Liver (tissue), 9 donors: ENCODE results near the gene OST4. TPM values are rescaled to one million over a fixed set of nuclear protein-coding genes. Genes with fewer than 3 reads are reported as not detected.

ENCODE experiments used
- DNase-seq: peaks from one replicate; pipeline ENCODE4 v3.0.0-alpha.2; 2017; ENCODE audit warnings: low spot score
- H3K27ac ChIP-seq, 2 donors: one replicate each; pipeline ENCODE4 v1.7.0; 2013; ENCODE audit warnings: inconsistent platforms in 2 of 2, low read length in 2 of 2, control low read depth in 1 of 2, low read depth in 1 of 2, mild to moderate bottlenecking in 1 of 2
- H3K27me3 ChIP-seq, 4 donors: one replicate each; pipeline versions ENCODE4 v1.6.1 to v1.7.0; 2013; ENCODE audit warnings: low read length in 3 of 4, inconsistent platforms in 1 of 4, mild to moderate bottlenecking in 1 of 4, moderate library complexity in 1 of 4; ENCODE audit not compliant: control insufficient read depth in 4 of 4, insufficient read depth in 4 of 4
- H3K36me3 ChIP-seq, 4 donors: one replicate each; pipeline versions ENCODE4 v1.6.1 to v1.7.0; 2013; ENCODE audit warnings: low read length in 3 of 4, mild to moderate bottlenecking in 3 of 4, low read depth in 1 of 4, moderate library complexity in 1 of 4; ENCODE audit not compliant: control insufficient read depth in 4 of 4, insufficient read depth in 3 of 4
- H3K4me1 ChIP-seq, 4 donors: one replicate each; pipeline versions ENCODE4 v1.6.1 to v1.7.0; 2013; ENCODE audit warnings: low read length in 3 of 4, mild to moderate bottlenecking in 3 of 4, moderate library complexity in 1 of 4; ENCODE audit not compliant: control insufficient read depth in 4 of 4, insufficient read depth in 4 of 4
- H3K4me3 ChIP-seq, 3 donors: one replicate each; pipeline versions ENCODE4 v1.6.1 to v1.7.0; 2013; ENCODE audit warnings: low read length in 3 of 3, control low read depth in 1 of 3, low read depth in 1 of 3, mild to moderate bottlenecking in 1 of 3
- H3K9ac ChIP-seq, 2 donors: one replicate each; pipeline ENCODE4 v1.7.0; 2013; ENCODE audit warnings: low read length in 2 of 2, mild to moderate bottlenecking in 2 of 2, moderate library complexity in 2 of 2, control low read depth in 1 of 2, low read depth in 1 of 2
- H3K9me3 ChIP-seq, 4 donors: one replicate each; pipeline versions ENCODE4 v1.6.1 to v1.7.0; 2013; ENCODE audit warnings: low read length in 3 of 4; ENCODE audit not compliant: control insufficient read depth in 4 of 4
- ATF3 ChIP-seq: IDR thresholded peaks from 2 replicates; pipeline ENCODE4 v1.6.1; 2016; ENCODE audit warnings: antibody characterized with exemption
- CTCF ChIP-seq: fragments of 150-350 bp; IDR thresholded peaks from 2 replicates; pipeline ENCODE4 v1.5.1; 2017; ENCODE audit warnings: improper control_type of control experiment, low read depth, low read length; ENCODE audit not compliant: missing input control
- FOXA1 ChIP-seq: IDR thresholded peaks from 2 replicates; pipeline ENCODE4 v1.6.1; 2016; ENCODE audit warnings: antibody characterized with exemption
- FOXA2 ChIP-seq: IDR thresholded peaks from 2 replicates; pipeline ENCODE4 v1.6.1; 2016; ENCODE audit warnings: antibody characterized with exemption
- GABPA ChIP-seq, 2 donors: IDR thresholded peaks in 1 of 2; conservative IDR thresholded peaks in 1 of 2; 2 replicates each; pipeline ENCODE4 v1.6.1; 2016; ENCODE audit warnings: antibody characterized with exemption in 2 of 2, mild to moderate bottlenecking in 1 of 2, moderate library complexity in 1 of 2
- HNF4A ChIP-seq, 2 donors: conservative IDR thresholded peaks; 2 replicates each; pipeline ENCODE4 v1.6.1; 2016; ENCODE audit warnings: antibody characterized with exemption in 2 of 2, mild to moderate bottlenecking in 2 of 2
- HNF4G ChIP-seq: IDR thresholded peaks from 2 replicates; pipeline ENCODE4 v1.6.1; 2016; ENCODE audit warnings: antibody characterized with exemption
- JUND ChIP-seq, 2 donors: IDR thresholded peaks; 2 replicates each; pipeline ENCODE4 v1.6.1; 2016; ENCODE audit warnings: antibody characterized with exemption in 2 of 2
- NR2F2 ChIP-seq: IDR thresholded peaks from 2 replicates; pipeline ENCODE4 v1.6.1; 2016; ENCODE audit warnings: antibody characterized with exemption
- REST ChIP-seq: IDR thresholded peaks from 2 replicates; pipeline ENCODE4 v1.6.1; 2016; ENCODE audit warnings: antibody characterized with exemption, mild to moderate bottlenecking
- SP1 ChIP-seq: IDR thresholded peaks from 2 replicates; pipeline ENCODE4 v1.6.1; 2018; ENCODE audit warnings: antibody characterized with exemption, mild to moderate bottlenecking
- TAF1 ChIP-seq: conservative IDR thresholded peaks from 2 replicates; pipeline ENCODE4 v1.6.1; 2016; ENCODE audit warnings: antibody characterized with exemption, mild to moderate bottlenecking
- YY1 ChIP-seq: IDR thresholded peaks from 2 replicates; pipeline ENCODE4 v1.6.1; 2016; ENCODE audit warnings: antibody characterized with exemption, mild to moderate bottlenecking
- ZBTB33 ChIP-seq: IDR thresholded peaks from 2 replicates; pipeline ENCODE4 v1.6.1; 2016; ENCODE audit warnings: antibody characterized with exemption
- WGBS: extraction: QIAGEN DNeasy Blood & Tissue Kit; methylation state at CpG from one replicate; pipeline ENCODE4 v1.1.7; 2013; 5-methylcytosine and 5-hydroxymethylcytosine counted together
- polyA plus RNA-seq, 2 donors: library from polyadenylated mRNA; stranded (reverse) in 1 of 2; unstranded in 1 of 2; fragments of 200-250 nt in 1 of 2; fragments of >200 nt in 1 of 2; fragmentation: Nextera tagmentation in 1 of 2; extraction: Ambion mirVana in 1 of 2; gene quantifications; one replicate each; pipeline versions ENCODE4 v1.2.1 to v1.2.3, GENCODE V29; 2013 to 2015
- total RNA-seq, 2 donors: library from RNA; depleted of rRNA; stranded (reverse); fragments of >200 nt; gene quantifications; one replicate each; pipeline ENCODE4 v1.2.3, GENCODE V29; 2014
- donor health status: healthy.
- donor health status: healthy.
- donor health status: healthy.
- donor health status: healthy.
- donor health status: healthy.

Gene OST4
- total and polyA plus RNA-seq, 4 donors, result 94.8 to 377 (median 206) TPM

GRCh38 chr2:27033253-27033852 is 38.1 kb downstream of the OST4 start:
- TF ChIP-seq CTCF (no peak), REST (no peak), ZBTB33 (no peak), TAF1 (no peak), HNF4A (conservative IDR thresholded peaks at IDR 0.05) (no peak), ATF3 (no peak), GABPA (IDR thresholded peaks at IDR 0.05 in 1 of 2, conservative IDR thresholded peaks at IDR 0.05 in 1 of 2) (no peak), HNF4G (no peak), JUND (IDR thresholded peaks at IDR 0.05) (no peak), FOXA1 (no peak), NR2F2 (no peak)
- no peaks in the 10 kb centered on the region for H3K9me3 ChIP-seq
- peaks cover 9 to 34% (median 29%) of the 10 kb centered on the region in 4 donors for H3K36me3 ChIP-seq
- H3K9ac ChIP-seq, result peak overlapping the region; percentile 58 to 88
- H3K4me1 ChIP-seq, result peaks cover 2 to 16% (median 11%) of the 10 kb centered on the region in 4 donors
- H3K27me3 ChIP-seq, result no peaks in the 10 kb centered on the region
- peak overlapping the region; percentile 77 to 80 for H3K27ac ChIP-seq
- peak overlapping the region; percentile 85 to 90 (median 88) for H3K4me3 ChIP-seq
- 8% methylated on average over 11 of the region's 11 CpGs for WGBS
- no peak for DNase-seq

GRCh38 chr2:27032495-27033252 is 38.8 kb downstream of the OST4 start, which contains the start of gene TMEM214:
TMEM214 (plus strand) TSS chr2:27032965; CDS start chr2:27033016, 51 bp downstream.
- Histone ChIP-seq H3K4me3 (peak within 1 kb of the TSS; percentile 85 to 90 (median 88)), H3K9ac (peak within 1 kb of the TSS; percentile 58 to 88), H3K27me3 (no peaks in the 10 kb centered on the region), H3K36me3 (peaks cover 6 to 32% (median 23%) of the 10 kb centered on the region in 4 donors), H3K27ac (peak within 1 kb of the TSS; percentile 77 to 80), H3K9me3 (no peaks in the 10 kb centered on the region), H3K4me1 (peaks cover 2 to 16% (median 11%) of the 10 kb centered on the region in 4 donors)
- TF ChIP-seq FOXA2 (peak; percentile 4), SP1 (peak; percentile 7), GABPA (IDR thresholded peaks at IDR 0.05 in 1 of 2, conservative IDR thresholded peaks at IDR 0.05 in 1 of 2) (peak in 1 of 2 donors; percentile 70), JUND (IDR thresholded peaks at IDR 0.05) (no peak), YY1 (peak; percentile 56)
- under 1% methylated on average over 76 of the region's 76 CpGs for whole genome bisulfite sequencing
- DNase-seq, result peak; percentile 87
